H1 (cell line): ENCODE measurements around the gene HSF2. TPM values are rescaled to one million over a fixed set of nuclear protein-coding genes. Genes with fewer than 3 reads are reported as not detected.

ENCODE experiments used
- CTCF ChIA-PET: fragments of 300-600 bp; sonication (Branson Sonifier 250); formaldehyde crosslinking; loops from one replicate; lab custom pipeline; 2021; ENCODE audit not compliant: partially characterized antibody; lab: Charles Lee
- POLR2A ChIA-PET: fragments of 300-600 bp; sonication (Branson Sonifier 250); formaldehyde crosslinking; loops from one replicate; lab custom pipeline; 2021; ENCODE audit warnings: inconsistent platforms; ENCODE audit not compliant: partially characterized antibody; lab: Charles Lee
- DNase-seq, 2 experiments: peaks; one replicate each; pipeline versions ENCODE4 v3.0.0 to v3.0.0-alpha.2; 2010 to 2022; ENCODE audit warnings: low spot score in 2 of 2, low read depth in 1 of 2, mixed read lengths in 1 of 2
- FAIRE-seq: peaks from 2 replicates; lab custom pipeline; 2011; peaks lifted over from hg19 to GRCh38; lab: Jason Lieb, UNC
- H2AFZ ChIP-seq: 2 replicates; pipeline ENCODE4 v1.8.1; 2012; ENCODE audit warnings: low read length, inconsistent platforms
- H2AK5ac ChIP-seq: 2 replicates; pipeline ENCODE4 v1.6.1; 2013; ENCODE audit warnings: low read depth, low read length
- H2BK120ac ChIP-seq: replicated peaks from 2 replicates; pipeline ENCODE3; 2013; ENCODE audit warnings: low read depth, low read length, inconsistent platforms
- H2BK12ac ChIP-seq: 2 replicates; pipeline ENCODE4 v1.6.1; 2013; ENCODE audit warnings: low read depth, low read length
- H2BK15ac ChIP-seq: 2 replicates; pipeline ENCODE4 v1.6.1; 2013; ENCODE audit warnings: low read length
- H2BK20ac ChIP-seq: 2 replicates; pipeline ENCODE4 v1.6.1; 2013; ENCODE audit warnings: low read length
- H2BK5ac ChIP-seq: 2 replicates; pipeline ENCODE4 v1.6.1; 2013; ENCODE audit warnings: low read depth, low read length
- H3K14ac ChIP-seq: 2 replicates; pipeline ENCODE4 v1.6.1; 2013; ENCODE audit warnings: inconsistent platforms; ENCODE audit not compliant: insufficient read length
- H3K18ac ChIP-seq: 2 replicates; pipeline ENCODE4 v1.6.1; 2013; ENCODE audit warnings: low read length; ENCODE audit errors: extremely low read depth
- H3K23ac ChIP-seq: 2 replicates; pipeline ENCODE4 v1.6.1; 2013; ENCODE audit warnings: inconsistent platforms; ENCODE audit not compliant: insufficient read length
- H3K23me2 ChIP-seq: 2 replicates; pipeline ENCODE4 v1.6.1; 2013; ENCODE audit warnings: low read depth, low read length
- H3K27ac ChIP-seq: 2 replicates; pipeline ENCODE4 v1.6.1; 2011; ENCODE audit warnings: low read depth, low read length, inconsistent platforms
- H3K27me3 ChIP-seq, 4 experiments: replicated peaks in 1 of 4; 1 replicate in 1 of 4; 2 replicates in 3 of 4; pipeline versions ENCODE4 v1.6.1 to v1.8.1; 2011 to 2013; ENCODE audit warnings: low read length in 3 of 4, mild to moderate bottlenecking in 3 of 4, inconsistent platforms in 2 of 4, mixed read lengths in 2 of 4, moderate library complexity in 1 of 4; ENCODE audit not compliant: control insufficient read depth in 3 of 4, insufficient read depth in 3 of 4; ENCODE audit errors: extremely low read depth in 1 of 4
- H3K36me3 ChIP-seq, 4 experiments: 2 replicates each; pipeline versions ENCODE4 v1.6.1 to v1.8.1; 2011 to 2013; ENCODE audit warnings: mild to moderate bottlenecking in 4 of 4, low read length in 3 of 4, moderate library complexity in 2 of 4, control low read depth in 1 of 4, inconsistent platforms in 1 of 4; ENCODE audit not compliant: insufficient read depth in 4 of 4, control insufficient read depth in 2 of 4
- H3K4ac ChIP-seq: replicated peaks from 2 replicates; pipeline ENCODE3; 2013; ENCODE audit warnings: low read length, low read depth, mixed read lengths, inconsistent platforms; ENCODE audit not compliant: insufficient read length
- H3K4me1 ChIP-seq, 4 experiments: replicated peaks in 1 of 4; 1 replicate in 1 of 4; 2 replicates in 3 of 4; pipeline versions ENCODE4 v1.6.1 to v1.8.1; 2011 to 2013; ENCODE audit warnings: low read length in 3 of 4, inconsistent platforms in 2 of 4, mixed read lengths in 1 of 4; ENCODE audit not compliant: insufficient read depth in 4 of 4, control insufficient read depth in 3 of 4
- H3K4me2 ChIP-seq, 2 experiments: 2 replicates each; pipeline versions ENCODE4 v1.6.1 to v1.8.1; 2011 to 2013; ENCODE audit warnings: low read depth in 2 of 2, low read length in 2 of 2, control low read depth in 1 of 2, inconsistent platforms in 1 of 2, mild to moderate bottlenecking in 1 of 2; ENCODE audit not compliant: insufficient read depth in 1 of 2
- H3K4me3 ChIP-seq, 4 experiments: fragments of 200-600, 300-600 bp in 1 of 4; sonication (generic), shearing (Covaris generic), sonication (Bioruptor Twin) in 1 of 4; 2 replicates each; pipeline versions ENCODE4 v1.5.1 to v1.8.1; 2011 to 2016; ENCODE audit warnings: low read length in 4 of 4, low read depth in 3 of 4, control low read depth in 2 of 4, inconsistent platforms in 2 of 4, mild to moderate bottlenecking in 2 of 4, mixed read lengths in 1 of 4, moderate library complexity in 1 of 4; ENCODE audit not compliant: insufficient read depth in 2 of 4; ENCODE audit errors: extremely low read depth in 1 of 4
- H3K56ac ChIP-seq: replicated peaks from 2 replicates; pipeline ENCODE3; 2013; ENCODE audit warnings: low read depth, mild to moderate bottlenecking, mixed read lengths, low read length, inconsistent platforms; ENCODE audit not compliant: insufficient read length
- H3K79me1 ChIP-seq: 2 replicates; pipeline ENCODE4 v1.6.1; 2013; ENCODE audit warnings: low read depth, low read length, control low read depth
- H3K79me2 ChIP-seq, 2 experiments: 2 replicates each; pipeline versions ENCODE4 v1.6.1 to v1.8.1; 2012 to 2013; ENCODE audit warnings: low read length in 2 of 2, mild to moderate bottlenecking in 2 of 2, inconsistent platforms in 1 of 2; ENCODE audit not compliant: insufficient read depth in 2 of 2, control insufficient read depth in 1 of 2
- H3K9ac ChIP-seq, 4 experiments: replicated peaks in 1 of 4; 1 replicate in 1 of 4; 2 replicates in 3 of 4; pipeline versions ENCODE4 v1.6.1 to v1.8.1; 2011 to 2013; ENCODE audit warnings: low read depth in 3 of 4, low read length in 3 of 4, control low read depth in 2 of 4, mild to moderate bottlenecking in 2 of 4, moderate library complexity in 2 of 4, inconsistent platforms in 1 of 4; ENCODE audit errors: extremely low read depth in 1 of 4
- H3K9me3 ChIP-seq, 2 experiments: 2 replicates each; pipeline versions ENCODE4 v1.6.1 to v1.8.1; 2012 to 2013; ENCODE audit warnings: mild to moderate bottlenecking in 2 of 2, moderate library complexity in 2 of 2, control low read depth in 1 of 2, inconsistent platforms in 1 of 2, low read depth in 1 of 2, low read length in 1 of 2, mixed read lengths in 1 of 2; ENCODE audit not compliant: insufficient read depth in 2 of 2
- H4K20me1 ChIP-seq, 2 experiments: replicated peaks in 1 of 2; 2 replicates each; pipeline versions ENCODE3 to v1.8.1; 2011 to 2013; ENCODE audit warnings: inconsistent platforms in 2 of 2, low read length in 2 of 2, mild to moderate bottlenecking in 1 of 2; ENCODE audit not compliant: insufficient read depth in 2 of 2, control insufficient read depth in 1 of 2
- H4K5ac ChIP-seq: 2 replicates; pipeline ENCODE4 v1.6.1; 2013; ENCODE audit warnings: low read length, low read depth, mixed read lengths, inconsistent platforms; ENCODE audit not compliant: insufficient read length
- H4K8ac ChIP-seq: 2 replicates; pipeline ENCODE4 v1.8.0; 2013; ENCODE audit warnings: mild to moderate bottlenecking, moderate library complexity, low read length, inconsistent platforms; ENCODE audit not compliant: insufficient read depth; ENCODE audit errors: extremely low read depth
- H4K91ac ChIP-seq: replicated peaks from 2 replicates; pipeline ENCODE3; 2013; ENCODE audit warnings: low read length, mixed read lengths, inconsistent platforms; ENCODE audit not compliant: insufficient read length
- CBX8 ChIP-seq: fragments of 300-800, 300-1000 bp; sonication (generic); IDR thresholded peaks from 2 replicates; pipeline ENCODE4 v1.7.1; 2016; ENCODE audit warnings: low read depth, low read length, borderline replicate concordance
- JUN ChIP-seq: IDR thresholded peaks from 2 replicates; pipeline ENCODE4 v1.6.1; 2011; ENCODE audit warnings: low read depth, mild to moderate bottlenecking, improper control_type of control experiment, low read length
- KDM4A ChIP-seq: IDR thresholded peaks from one replicate; pipeline ENCODE4 v1.7.1; 2012; ENCODE audit warnings: low read depth, mild to moderate bottlenecking, moderate library complexity, low read length, inconsistent platforms; ENCODE audit not compliant: severe bottlenecking
- PHF8 ChIP-seq: fragments of 200-600 bp; sonication (generic); conservative IDR thresholded peaks from 2 replicates; pipeline ENCODE4 v1.7.1; 2012; ENCODE audit warnings: low read depth, mild to moderate bottlenecking, inconsistent platforms, low read length, moderate library complexity
- POLR2A ChIP-seq, 2 experiments: IDR thresholded peaks; 1 replicate in 1 of 2; 2 replicates in 1 of 2; pipeline ENCODE4 v1.6.1; 2011; ENCODE audit warnings: low read depth in 2 of 2, low read length in 2 of 2, mild to moderate bottlenecking in 2 of 2; ENCODE audit errors: control extremely low read depth in 1 of 2
- POLR2AphosphoS5 ChIP-seq: IDR thresholded peaks from 2 replicates; pipeline ENCODE4 v1.6.1; 2011; ENCODE audit warnings: low read depth, low read length
- TCF12 ChIP-seq: IDR thresholded peaks from 2 replicates; pipeline ENCODE4 v1.6.1; 2011; ENCODE audit warnings: low read depth, mild to moderate bottlenecking, low read length
- ZNF274 ChIP-seq: IDR thresholded peaks from 2 replicates; pipeline ENCODE4 v1.7.0; 2012; ENCODE audit warnings: low read length, borderline replicate concordance; ENCODE audit errors: extremely low read depth
- WGBS, 2 experiments: shearing (Covaris generic) in 1 of 2; methylation state at CpG; one replicate each; pipeline versions ENCODE4 v1.1.6 to v1.1.7; 2013 to 2015; ENCODE audit warnings: low lambda C conversion rate in 2 of 2, mixed read lengths in 2 of 2, inconsistent platforms in 1 of 2, low coverage in 1 of 2, missing lambda C conversion rate in 1 of 2; ENCODE audit not compliant: insufficient replicate concordance in 2 of 2, insufficient coverage in 1 of 2, insufficient read length in 1 of 2; ENCODE audit errors: extremely low coverage in 1 of 2, missing lambda C conversion rate in 1 of 2; 5-methylcytosine and 5-hydroxymethylcytosine counted together
- polyA plus RNA-seq, 7 experiments: library from polyadenylated mRNA; depleted of rRNA in 3 of 7; stranded (reverse) in 5 of 7; unstranded in 2 of 7; fragments of >200 nt in 5 of 7; fragments of 200-250 nt in 2 of 7; gene quantifications; 1 replicate in 5 of 7; 2 replicates in 1 of 7; 4 replicates in 1 of 7; pipeline versions ENCODE4 v1.2.1 to v1.2.3, GENCODE V29; 2011 to 2013; ENCODE audit warnings: missing spikeins in 2 of 7, mixed read lengths in 2 of 7
- total RNA-seq: library from RNA; stranded (reverse); fragmentation: NEBNext Ultra II Directional; extraction: Animal tissue kit (Norgen Biotek cat#: 25700); gene quantifications from 2 replicates; pipeline ENCODE4 v1.2.1, GENCODE V29; 2021

The HSF2 gene
- total and polyA plus RNA-seq, 2 of the 8 experiments (the other 6 are each of a cell fraction or from before 2014, with no cell fraction given) = 16.3 to 18.3 TPM

GRCh38 chr6:122407712-122408111 lies 8.3 kb downstream of the HSF2 start:
- Histone ChIP-seq H3K23ac (no peak overlapping the region), H3K27ac (no peak overlapping the region), H4K91ac (no peak overlapping the region), H4K8ac (no peak overlapping the region), H3K4me3 (no peak overlapping the region), H2BK20ac (no peak overlapping the region), H3K36me3 (peaks cover 0 to 4% (median 0%) of the 10 kb centered on the region in 4 experiments; a peak in 1 of 8 replicates), H3K79me1 (peaks cover 3% of the 10 kb centered on the region), H2BK15ac (no peak overlapping the region), H4K5ac (no peak overlapping the region), H3K14ac (no peak overlapping the region), H2AFZ (no peak overlapping the region), H3K23me2 (no peaks in the 10 kb centered on the region), H3K4ac (no peak overlapping the region), H3K79me2 (peaks cover 0 to 92% of the 10 kb centered on the region in 2 experiments; a peak in 3 of 4 replicates), H3K56ac (no peak overlapping the region), H3K18ac (no peak overlapping the region), H3K4me1 (no peaks in the 10 kb centered on the region; a peak in 2 of 7 replicates), H4K20me1 (peaks cover 3 to 9% of the 10 kb centered on the region in 2 experiments), H3K9ac (no peak overlapping the region), H3K27me3 (no peaks in the 10 kb centered on the region), H3K4me2 (no peak overlapping the region), H2BK12ac (no peak overlapping the region), H2BK5ac (no peak overlapping the region), H2BK120ac (no peak overlapping the region), H3K9me3 (no peaks in the 10 kb centered on the region), H2AK5ac (no peak overlapping the region)
- ChIA-PET POLR2A (no interaction called here), CTCF (interaction anchor here (0.6 kb wide), 1 partner anchor 20 kb away, joined by 3 read pairs; no protein-coding TSS in a partner anchor)
- TF ChIP-seq TCF12 = no peak
- TF ChIP-seq JUN = no peak
- TF ChIP-seq KDM4A = no peak
- no peak for TF ChIP-seq POLR2AphosphoS5
- TF ChIP-seq PHF8 = no peak
- TF ChIP-seq CBX8 = no peak
- no peak for TF ChIP-seq POLR2A (IDR thresholded peaks at IDR 0.05; ENCODE audit: control extremely low read depth in 1 of 2, low read depth in 2 of 2, low read length in 2 of 2)
- no peak for TF ChIP-seq ZNF274
- no peak for FAIRE-seq
- DNase-seq = no peak
- 70% methylated on average over 4 of the region's 4 CpGs; no CpG with 5 or more reads in 1 of the 2 experiments for WGBS, 2 experiments
